ENCODE results near the gene CCDC182.

DNA sequence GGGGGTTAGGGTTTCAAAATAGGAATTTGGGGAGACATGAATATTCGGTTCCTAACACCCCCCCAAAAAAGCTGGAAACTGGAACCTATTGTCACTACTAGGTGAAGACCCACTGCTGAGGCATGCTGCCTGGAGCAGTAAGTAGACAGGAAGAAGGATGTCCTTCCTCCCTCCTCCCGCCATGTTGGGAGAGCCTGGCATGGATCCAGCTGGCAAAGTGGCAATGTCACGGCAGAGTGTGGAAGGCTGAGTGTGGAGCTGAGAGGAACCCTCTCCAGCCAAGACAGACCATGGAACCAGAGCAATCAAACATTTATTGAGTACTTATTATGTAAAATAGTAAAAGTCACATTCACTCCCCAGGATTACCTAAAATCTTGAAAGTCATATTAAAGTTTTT, 49.0 kb downstream of the CCDC182 start:
- no peak for TF ChIP-seq EZH2 (IDR thresholded peaks at IDR 0.05; ENCODE audit: insufficient read depth, poor library complexity, severe bottlenecking)
- no peak for TF ChIP-seq EZH2phosphoT487 (IDR thresholded peaks at IDR 0.05; ENCODE audit: insufficient read depth, low read depth)
